Ishikawa (cell line): Measurements from ENCODE around the gene EXOG.

Experiments
- FOXM1 ChIP-seq: IDR thresholded peaks from 2 replicates; pipeline ENCODE4 v1.6.1; 2012; ENCODE audit warnings: low read depth, borderline replicate concordance
- TF ChIP-seq, protein P1 (sequence below): IDR thresholded peaks from 2 replicates; pipeline ENCODE4 v1.6.1; 2012

DNA sequence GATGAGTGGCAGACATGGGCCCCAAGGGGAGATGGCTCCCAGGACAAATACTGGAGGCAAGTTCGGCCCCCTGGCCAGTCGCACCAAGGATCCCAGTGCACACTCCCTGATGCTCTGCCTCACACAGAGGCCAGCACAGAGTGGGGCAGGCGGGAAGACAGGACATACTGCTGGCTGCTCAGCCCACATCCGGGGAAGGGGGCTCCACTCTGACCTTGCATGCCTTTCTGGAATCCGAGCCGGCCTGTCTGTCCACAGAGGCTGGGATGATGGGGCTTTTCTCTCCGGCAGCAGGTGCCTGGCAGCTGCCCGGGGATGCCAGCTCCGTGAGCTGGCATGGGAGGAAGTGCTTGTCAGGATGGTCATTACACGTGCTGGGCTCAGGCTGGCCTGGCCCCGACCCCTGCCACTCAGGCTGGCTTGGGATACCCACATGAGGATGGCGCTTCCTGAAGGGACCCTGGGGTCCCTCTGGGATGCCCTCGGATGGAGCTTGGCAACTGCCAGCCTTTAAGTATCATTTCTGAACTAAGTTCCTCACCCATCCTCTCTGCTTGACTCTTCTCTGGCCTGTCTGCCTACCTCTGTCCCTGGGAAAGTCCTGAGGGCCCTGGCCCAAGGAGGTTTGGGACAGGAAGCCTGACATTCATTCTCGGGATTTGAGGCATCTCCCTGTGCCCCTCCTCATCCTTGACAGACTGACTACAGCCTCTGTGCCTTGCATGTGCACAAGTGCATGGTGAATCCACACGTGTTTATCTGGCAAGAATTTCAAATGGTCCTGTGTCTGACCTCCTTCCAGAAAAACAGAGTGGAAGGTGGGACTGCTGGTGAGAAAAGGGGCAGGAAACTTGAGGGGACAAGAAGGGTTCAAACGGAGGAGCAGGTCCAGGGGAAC, 46.5 kb downstream of the EXOG start:
- no peak for TF ChIP-seq FOXM1
- TF ChIP-seq, protein P1, sequence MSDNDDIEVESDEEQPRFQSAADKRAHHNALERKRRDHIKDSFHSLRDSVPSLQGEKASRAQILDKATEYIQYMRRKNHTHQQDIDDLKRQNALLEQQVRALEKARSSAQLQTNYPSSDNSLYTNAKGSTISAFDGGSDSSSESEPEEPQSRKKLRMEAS, result no peak
